GM12891 (cell line): Measurements from ENCODE around the gene EXOC7.

Experiments used
- PAX5 ChIP-seq: IDR thresholded peaks from 2 replicates; pipeline ENCODE4 v1.6.1; 2011; ENCODE audit warnings: low read length, moderate library complexity, mild to moderate bottlenecking; ENCODE audit not compliant: insufficient read depth, severe bottlenecking
- POLR2A ChIP-seq: IDR thresholded peaks from 2 replicates; pipeline ENCODE4 v1.6.1; 2011; ENCODE audit warnings: low read depth, low read length, control low read depth
- POLR2AphosphoS5 ChIP-seq: IDR thresholded peaks from 2 replicates; pipeline ENCODE4 v1.6.1; 2011; ENCODE audit warnings: low read depth, low read length, control low read depth
- SPI1 ChIP-seq: IDR thresholded peaks from 2 replicates; pipeline ENCODE4 v1.6.1; 2011; ENCODE audit warnings: low read depth, low read length, control low read depth
- TAF1 ChIP-seq: IDR thresholded peaks from 2 replicates; pipeline ENCODE4 v1.6.1; 2011; ENCODE audit warnings: low read depth, low read length, control low read depth

- TF ChIP-seq POLR2A (no peak), POLR2AphosphoS5 (no peak), TAF1 (no peak), PAX5 (no peak), SPI1 (no peak)
Measured at GRCh38 chr17:76137001-76137350, 33.4 kb upstream of the EXOC7 start.
